Testis (tissue), 3 donors: ENCODE results near the gene DET1. TPM values are rescaled to one million over a fixed set of nuclear protein-coding genes. Genes with fewer than 3 reads are reported as not detected.

Source experiments
- DNase-seq: peaks from one replicate; pipeline ENCODE4 v3.0.0-alpha.2; 2019
- H3K27ac ChIP-seq, 2 donors: fragments of 200-600 bp; sonication (generic); one replicate each; pipeline ENCODE4 v1.5.1; 2019
- H3K27me3 ChIP-seq: fragments of 200-600 bp; sonication (generic); one replicate; pipeline ENCODE4 v1.5.1; 2019
- H3K36me3 ChIP-seq: fragments of 200-600 bp; sonication (generic); one replicate; pipeline ENCODE4 v1.5.1; 2017; ENCODE audit warnings: low read depth; ENCODE audit errors: missing control alignments
- H3K4me1 ChIP-seq: fragments of 200-600 bp; sonication (generic); one replicate; pipeline ENCODE4 v1.5.1; 2019
- H3K4me3 ChIP-seq, 2 donors: fragments of 200-600 bp; sonication (generic); one replicate each; pipeline ENCODE4 v1.5.1; 2017 to 2019
- H3K9me3 ChIP-seq: fragments of 200-600 bp; sonication (generic); one replicate; pipeline ENCODE4 v1.5.1; 2017
- POLR2A ChIP-seq: fragments of 450-650 bp; IDR thresholded peaks from one replicate; pipeline ENCODE4 v1.6.1; 2017; ENCODE audit warnings: antibody characterized with exemption, mild to moderate bottlenecking, moderate library complexity
- WGBS, 2 donors: methylation state at CpG; one replicate each; pipeline ENCODE4 v1.1.5; 2018; 5-methylcytosine and 5-hydroxymethylcytosine counted together
- intact Hi-C: fragments of 100-400 bp; cut with DNase I; formaldehyde crosslinking; loops from one replicate; pipeline ENCODE4 v1.15.1; 2023; ENCODE audit warnings: low total_unique reads
- polyA plus RNA-seq: library from polyadenylated mRNA; stranded (reverse); fragments of 350-450 nt; fragmentation: Illumina TruSeq; extraction: RNeasy Lipid Tissue Mini Kit (QIAGEN cat#74804); gene quantifications from one replicate; pipeline ENCODE4 v1.2.3, GENCODE V29; 2014; ENCODE audit warnings: low read depth, low replicate concordance; ENCODE audit not compliant: insufficient read depth
- total RNA-seq, 2 donors: library from RNA; depleted of rRNA; stranded (reverse); fragments of >200 nt; gene quantifications; one replicate each; pipeline ENCODE4 v1.2.3, GENCODE V29; 2016
- TF ChIP-seq, protein P1 (sequence below), 3 experiments: fragments of 450-650 bp in 2 of 3; fragments of 200-600 bp in 1 of 3; sonication (generic) in 1 of 3; IDR thresholded peaks; one replicate each; pipeline ENCODE4 v1.5.1; 2016 to 2019; ENCODE audit warnings: antibody characterized with exemption in 3 of 3, mild to moderate bottlenecking in 2 of 3, moderate library complexity in 1 of 3

The DET1 gene
- total and polyA plus RNA-seq, 3 donors from 2014 or later, result 4.4 to 14.4 (median 10.3) TPM

DNA sequence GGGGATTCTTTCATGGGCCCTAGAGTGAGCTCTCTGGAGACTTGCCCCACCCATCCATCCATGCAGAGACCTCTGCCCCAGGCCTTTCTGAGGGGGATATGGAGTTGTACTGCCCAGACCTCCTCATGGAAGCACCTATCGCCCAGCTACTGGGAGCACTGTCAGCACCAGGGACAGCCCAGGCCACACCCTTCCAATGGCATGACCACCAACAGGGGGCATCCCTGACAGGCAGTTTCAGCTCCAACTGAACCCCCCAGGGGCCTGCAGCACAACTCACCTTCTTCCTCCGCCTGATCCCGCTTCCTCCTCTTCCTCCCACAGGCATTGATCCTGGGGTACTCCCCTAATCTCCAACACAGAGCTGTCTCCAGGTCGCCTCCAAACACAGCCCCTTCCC, 57.2 kb downstream of the DET1 start:
- no peak for DNase-seq
- no peak overlapping the region for H3K27ac ChIP-seq
- H3K9me3 ChIP-seq, result no peaks in the 10 kb centered on the region
- intact Hi-C loops, result no loop called here
- WGBS, 2 donors, result 85 to 87% methylated on average over 4 of the region's 4 CpGs
- TF ChIP-seq, protein P1, sequence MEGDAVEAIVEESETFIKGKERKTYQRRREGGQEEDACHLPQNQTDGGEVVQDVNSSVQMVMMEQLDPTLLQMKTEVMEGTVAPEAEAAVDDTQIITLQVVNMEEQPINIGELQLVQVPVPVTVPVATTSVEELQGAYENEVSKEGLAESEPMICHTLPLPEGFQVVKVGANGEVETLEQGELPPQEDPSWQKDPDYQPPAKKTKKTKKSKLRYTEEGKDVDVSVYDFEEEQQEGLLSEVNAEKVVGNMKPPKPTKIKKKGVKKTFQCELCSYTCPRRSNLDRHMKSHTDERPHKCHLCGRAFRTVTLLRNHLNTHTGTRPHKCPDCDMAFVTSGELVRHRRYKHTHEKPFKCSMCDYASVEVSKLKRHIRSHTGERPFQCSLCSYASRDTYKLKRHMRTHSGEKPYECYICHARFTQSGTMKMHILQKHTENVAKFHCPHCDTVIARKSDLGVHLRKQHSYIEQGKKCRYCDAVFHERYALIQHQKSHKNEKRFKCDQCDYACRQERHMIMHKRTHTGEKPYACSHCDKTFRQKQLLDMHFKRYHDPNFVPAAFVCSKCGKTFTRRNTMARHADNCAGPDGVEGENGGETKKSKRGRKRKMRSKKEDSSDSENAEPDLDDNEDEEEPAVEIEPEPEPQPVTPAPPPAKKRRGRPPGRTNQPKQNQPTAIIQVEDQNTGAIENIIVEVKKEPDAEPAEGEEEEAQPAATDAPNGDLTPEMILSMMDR (IDR thresholded peaks at IDR 0.05), result no peak
- TF ChIP-seq POLR2A, result no peak
- H3K36me3 ChIP-seq, result no peaks in the 10 kb centered on the region
- no peaks in the 10 kb centered on the region for H3K4me1 ChIP-seq
- H3K27me3 ChIP-seq, result no peaks in the 10 kb centered on the region
- H3K4me3 ChIP-seq, result no peak overlapping the region

DNA sequence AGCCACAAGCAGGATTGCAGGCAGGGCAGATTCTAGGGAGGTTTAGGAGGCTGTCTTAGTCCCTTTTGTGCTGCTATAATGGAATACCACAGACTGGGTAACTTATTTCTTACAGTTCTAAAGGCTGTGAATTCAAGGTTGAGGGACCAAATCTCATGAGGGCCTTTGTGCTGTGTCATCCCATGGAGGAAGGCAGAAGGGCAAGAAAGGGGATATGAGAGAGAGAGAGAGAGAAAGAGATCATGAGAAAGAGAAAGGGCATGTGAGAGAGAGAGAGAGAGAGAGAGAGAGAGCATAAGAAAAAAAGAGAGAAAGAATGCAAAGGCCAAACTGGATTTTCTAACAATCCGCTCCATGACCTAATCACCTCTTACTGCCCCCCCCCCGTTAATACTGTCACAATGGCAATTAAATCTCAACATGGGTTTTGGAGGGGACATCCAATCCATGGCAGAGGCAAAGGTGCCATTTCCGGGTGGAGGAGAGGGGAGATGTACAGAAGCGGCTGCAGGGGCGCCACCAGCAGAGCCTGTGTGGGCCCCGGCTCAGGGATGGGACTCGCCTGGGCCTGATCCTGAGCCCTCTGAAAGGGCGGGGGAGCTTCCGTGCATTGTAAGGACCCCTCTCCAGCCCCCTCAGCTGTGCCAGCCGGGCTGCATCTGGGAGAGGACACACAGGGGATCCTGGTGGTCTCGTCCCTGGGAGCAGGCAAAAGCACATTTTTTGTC, 58.5 kb downstream of the DET1 start:
- no peaks in the 10 kb centered on the region for H3K36me3 ChIP-seq
- no peaks in the 10 kb centered on the region for H3K27me3 ChIP-seq
- TF ChIP-seq POLR2A, result no peak
- TF ChIP-seq, protein P1 (IDR thresholded peaks at IDR 0.05), result no peak
- H3K9me3 ChIP-seq, result no peaks in the 10 kb centered on the region
- no peak for DNase-seq
- no peak overlapping the region for H3K27ac ChIP-seq
- intact Hi-C loops, result no loop called here
- H3K4me3 ChIP-seq, result no peak overlapping the region
- no peaks in the 10 kb centered on the region for H3K4me1 ChIP-seq
- WGBS, 2 donors, result 74 to 77% methylated on average over 11 of the region's 11 CpGs

DNA sequence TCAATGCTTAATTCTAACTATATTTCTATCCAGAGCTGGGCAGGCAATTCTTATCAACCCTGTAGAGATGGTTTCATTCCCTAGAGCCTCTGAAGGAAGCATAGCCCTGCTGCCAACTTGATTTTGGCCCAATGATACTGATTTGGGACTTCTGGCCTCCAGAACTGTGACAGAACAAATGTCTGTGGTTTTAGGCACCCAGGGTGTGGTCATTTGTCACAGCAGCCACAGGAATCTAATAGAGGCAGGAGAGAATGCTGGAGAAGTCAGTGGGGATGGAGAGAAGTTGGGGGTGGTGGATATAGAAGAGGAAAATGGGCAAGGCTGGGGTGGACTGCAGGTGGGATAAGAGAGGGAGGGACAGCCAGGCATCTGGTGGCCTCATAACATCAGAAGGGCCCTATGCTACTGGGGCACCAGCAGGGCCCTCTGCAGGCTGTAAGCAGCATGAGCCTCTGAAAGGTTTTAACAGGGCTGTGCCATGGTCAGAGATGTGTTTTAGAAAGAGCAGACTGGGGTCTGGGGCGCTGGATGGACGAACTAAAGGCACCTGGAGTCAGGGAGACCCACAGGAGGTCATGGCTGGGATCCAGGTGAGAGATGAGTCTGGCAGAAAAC, 59.2 kb downstream of the DET1 start:
- Histone ChIP-seq H3K4me3 (no peak overlapping the region), H3K4me1 (no peaks in the 10 kb centered on the region), H3K9me3 (no peaks in the 10 kb centered on the region), H3K27ac (no peak overlapping the region), H3K36me3 (no peaks in the 10 kb centered on the region), H3K27me3 (no peaks in the 10 kb centered on the region)
- TF ChIP-seq, protein P1 (IDR thresholded peaks at IDR 0.05), result no peak
- no peak for TF ChIP-seq POLR2A
- intact Hi-C loops, result no loop called here
- 76 to 87% methylated on average over 2 of the region's 2 CpGs for WGBS, 2 donors
- no peak for DNase-seq

DNA sequence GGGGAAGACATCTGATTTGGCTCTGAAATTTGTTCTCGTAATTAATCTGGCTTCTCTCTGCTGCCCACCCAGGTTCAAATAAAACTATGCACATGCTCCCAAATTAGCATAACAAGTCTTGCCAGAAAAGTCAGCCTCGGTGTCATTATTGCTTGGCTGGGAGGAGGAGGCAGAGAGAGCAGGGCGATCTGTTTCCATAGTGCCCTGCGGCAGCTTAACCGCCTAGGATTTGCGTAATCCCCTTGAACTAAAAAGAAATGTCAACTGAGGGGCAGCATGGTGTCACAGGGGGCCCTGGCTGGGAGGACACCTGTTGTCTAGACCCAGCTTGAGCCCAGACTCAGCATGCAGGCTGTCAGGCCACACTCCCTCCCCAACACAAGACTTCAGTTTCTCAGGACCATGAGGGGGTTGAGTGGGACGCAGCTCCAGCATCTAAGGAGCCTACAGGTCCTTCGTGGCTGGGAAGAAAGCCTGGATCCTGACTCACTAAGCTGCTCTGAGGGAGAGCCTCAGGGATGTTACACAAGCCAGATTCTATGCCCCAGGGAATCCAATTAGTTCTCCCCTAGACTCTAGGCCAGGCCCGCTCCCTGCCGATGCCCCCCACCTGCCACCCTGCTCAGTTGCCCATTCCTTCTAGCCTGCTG, 61.7 kb downstream of the DET1 start:
- no peaks in the 10 kb centered on the region for H3K9me3 ChIP-seq
- H3K4me1 ChIP-seq, result no peaks in the 10 kb centered on the region
- no peak overlapping the region for H3K4me3 ChIP-seq
- no peak for DNase-seq
- TF ChIP-seq POLR2A, result no peak
- TF ChIP-seq, protein P1 (IDR thresholded peaks at IDR 0.05), result no peak
- H3K36me3 ChIP-seq, result no peaks in the 10 kb centered on the region
- intact Hi-C loops, result no loop called here
- 52 to 67% methylated on average over 10 of the region's 10 CpGs for WGBS, 2 donors
- no peak overlapping the region for H3K27ac ChIP-seq
- no peaks in the 10 kb centered on the region for H3K27me3 ChIP-seq
